Effector memory CD4-positive, alpha-beta T cell (primary cell): ENCODE measurements around the gene SIPA1.

ENCODE experiments used
- DNase-seq, 3 donors: peaks; one replicate each; pipeline ENCODE4 v3.0.0-alpha.2; 2020
- H3K27ac ChIP-seq: 2 replicates; pipeline ENCODE4 v1.7.0; 2013; ENCODE audit warnings: mild to moderate bottlenecking, low read length, moderate library complexity; ENCODE audit not compliant: insufficient read depth, poor library complexity, severe bottlenecking
- H3K27me3 ChIP-seq: replicated peaks from 2 replicates; pipeline ENCODE4 v1.7.0; 2013; ENCODE audit warnings: mild to moderate bottlenecking, low read length; ENCODE audit not compliant: insufficient read depth, control insufficient read depth, poor library complexity, severe bottlenecking
- H3K36me3 ChIP-seq: 2 replicates; pipeline ENCODE4 v1.7.0; 2013; ENCODE audit warnings: mild to moderate bottlenecking, low read length, moderate library complexity; ENCODE audit not compliant: control insufficient read depth, insufficient read depth
- H3K4me1 ChIP-seq: 2 replicates; pipeline ENCODE4 v1.7.0; 2013; ENCODE audit warnings: low read length, mild to moderate bottlenecking; ENCODE audit not compliant: control insufficient read depth, insufficient read depth, poor library complexity, severe bottlenecking
- H3K4me3 ChIP-seq: 2 replicates; pipeline ENCODE4 v1.7.0; 2013; ENCODE audit warnings: low read length, low read depth, mild to moderate bottlenecking; ENCODE audit not compliant: insufficient read depth, poor library complexity, severe bottlenecking
- H3K9me3 ChIP-seq: 2 replicates; pipeline ENCODE4 v1.7.0; 2013; ENCODE audit warnings: mild to moderate bottlenecking, low read length, moderate library complexity; ENCODE audit not compliant: control insufficient read depth

The SIPA1 gene

DNA sequence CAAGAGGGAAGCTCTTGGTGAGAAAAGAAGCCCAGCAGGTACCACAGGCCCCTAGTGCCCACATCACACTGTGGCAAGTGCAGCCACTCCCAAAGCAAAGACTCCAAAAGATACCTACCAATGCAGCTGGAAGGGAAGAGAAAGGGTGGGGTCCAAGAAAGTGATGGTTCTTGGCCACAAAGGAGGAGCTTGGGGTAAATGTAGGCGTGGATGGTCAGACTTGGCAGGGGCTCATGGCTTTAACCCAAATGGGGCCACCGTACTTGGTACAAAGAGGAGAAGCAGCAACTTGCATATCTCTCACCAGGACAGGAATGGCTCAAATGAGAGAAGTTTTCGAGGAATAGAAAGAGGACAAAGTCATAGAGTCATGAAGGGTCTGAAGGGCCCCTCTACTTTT, 28.7 kb upstream of the SIPA1 start:
- no peak for DNase-seq
- Histone ChIP-seq H3K4me3 (no peak overlapping the region), H3K27ac (no peak overlapping the region), H3K9me3 (no peaks in the 10 kb centered on the region), H3K36me3 (peaks cover 51% of the 10 kb centered on the region), H3K27me3 (no peaks in the 10 kb centered on the region), H3K4me1 (peaks cover 36% of the 10 kb centered on the region)

DNA sequence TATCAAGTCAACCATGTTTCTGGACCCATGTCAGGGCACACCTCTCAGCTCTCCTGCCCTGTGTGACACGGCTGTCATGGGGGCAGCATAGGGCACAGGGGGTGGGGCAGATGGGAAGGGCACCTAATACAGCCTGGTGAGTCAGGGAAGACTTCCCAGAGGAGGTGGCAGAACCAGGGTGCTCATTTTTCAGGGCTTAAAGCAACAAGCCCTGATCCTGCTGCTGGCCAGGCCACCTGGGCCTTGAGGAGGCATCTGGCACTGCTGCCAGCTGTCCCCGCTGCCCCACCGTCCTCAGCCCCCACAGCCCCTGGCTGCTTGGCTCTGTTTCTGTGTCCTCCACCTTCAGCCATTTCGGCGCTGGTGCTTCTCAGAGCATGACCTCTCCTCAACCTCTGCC, 28.2 kb upstream of the SIPA1 start:
- Histone ChIP-seq H3K4me3 (no peak overlapping the region), H3K27ac (no peak overlapping the region), H3K9me3 (no peaks in the 10 kb centered on the region), H3K36me3 (peaks cover 47% of the 10 kb centered on the region), H3K4me1 (peaks cover 36% of the 10 kb centered on the region), H3K27me3 (no peaks in the 10 kb centered on the region)
- no peak for DNase-seq

DNA sequence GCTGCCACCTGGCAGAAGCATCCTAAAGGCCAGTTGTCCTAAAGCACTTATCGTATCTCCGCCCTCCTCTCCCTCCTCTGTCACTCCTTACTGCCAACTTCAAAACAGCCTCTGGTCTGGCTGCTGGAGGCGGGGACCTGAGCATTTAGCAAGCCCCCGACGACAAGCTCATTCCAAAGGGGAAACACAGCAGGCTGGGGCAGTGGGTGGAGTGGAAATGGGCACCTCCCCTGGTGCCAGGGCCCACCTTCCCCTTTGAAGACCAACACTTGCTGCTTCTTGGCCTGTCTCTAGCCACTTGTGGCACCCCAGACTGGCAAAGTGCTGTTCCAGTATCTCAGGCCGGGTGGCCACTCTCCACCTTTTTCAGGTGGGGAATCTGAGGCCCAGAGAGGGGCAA, 27.5 kb upstream of the SIPA1 start:
- peaks cover 36% of the 10 kb centered on the region for H3K4me1 ChIP-seq
- peaks cover 40% of the 10 kb centered on the region for H3K36me3 ChIP-seq
- no peak overlapping the region for H3K4me3 ChIP-seq

DNA sequence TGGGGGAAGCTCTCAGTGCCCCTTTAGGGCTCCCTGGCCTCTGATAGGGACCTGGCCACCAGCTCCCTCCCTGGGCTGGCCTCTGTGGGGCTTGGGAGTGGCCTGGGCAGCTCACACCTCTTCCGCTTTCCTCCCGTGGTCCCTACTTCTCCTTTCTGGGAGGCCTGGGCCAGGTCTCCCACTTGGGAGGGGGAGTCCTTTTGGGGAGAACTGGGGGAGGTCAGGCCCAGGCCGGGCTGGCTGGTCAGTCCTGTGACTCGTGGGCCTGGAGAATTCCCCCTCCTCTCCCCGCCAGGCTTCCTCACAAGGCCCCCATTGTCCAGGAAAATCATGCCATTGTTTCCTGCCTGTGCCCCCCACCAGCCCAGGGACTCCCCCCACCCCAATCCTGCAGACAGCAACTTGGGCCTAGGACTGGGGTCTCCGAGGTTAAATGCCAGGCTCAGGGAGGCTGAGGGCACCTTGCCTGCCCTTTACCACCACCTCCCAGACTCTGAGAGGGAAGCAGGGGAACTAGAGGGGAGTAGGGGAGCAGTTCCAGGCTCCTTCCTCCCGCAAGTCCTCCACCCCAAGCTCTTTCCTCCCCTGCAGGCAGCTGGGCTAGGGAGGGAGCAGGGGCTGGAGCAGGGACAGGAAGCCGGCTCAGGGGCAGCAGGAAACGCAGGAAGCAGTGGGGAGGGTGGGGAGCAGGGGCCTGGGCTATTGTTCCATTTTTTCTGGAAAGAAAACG, 26.7 kb upstream of the SIPA1 start:
- Histone ChIP-seq H3K4me1 (peaks cover 36% of the 10 kb centered on the region), H3K27me3 (no peaks in the 10 kb centered on the region), H3K27ac (peak overlapping the region; percentile 96), H3K4me3 (peak overlapping the region; percentile 31), H3K36me3 (peaks cover 33% of the 10 kb centered on the region), H3K9me3 (no peaks in the 10 kb centered on the region)
- DNase-seq: no peak

More for the DNA sequence above, 27.5 kb upstream of the SIPA1 start:
- H3K9me3 ChIP-seq: no peaks in the 10 kb centered on the region
- no peaks in the 10 kb centered on the region for H3K27me3 ChIP-seq
- DNase-seq: no peak
- H3K27ac ChIP-seq: peak overlapping the region; percentile 96

DNA sequence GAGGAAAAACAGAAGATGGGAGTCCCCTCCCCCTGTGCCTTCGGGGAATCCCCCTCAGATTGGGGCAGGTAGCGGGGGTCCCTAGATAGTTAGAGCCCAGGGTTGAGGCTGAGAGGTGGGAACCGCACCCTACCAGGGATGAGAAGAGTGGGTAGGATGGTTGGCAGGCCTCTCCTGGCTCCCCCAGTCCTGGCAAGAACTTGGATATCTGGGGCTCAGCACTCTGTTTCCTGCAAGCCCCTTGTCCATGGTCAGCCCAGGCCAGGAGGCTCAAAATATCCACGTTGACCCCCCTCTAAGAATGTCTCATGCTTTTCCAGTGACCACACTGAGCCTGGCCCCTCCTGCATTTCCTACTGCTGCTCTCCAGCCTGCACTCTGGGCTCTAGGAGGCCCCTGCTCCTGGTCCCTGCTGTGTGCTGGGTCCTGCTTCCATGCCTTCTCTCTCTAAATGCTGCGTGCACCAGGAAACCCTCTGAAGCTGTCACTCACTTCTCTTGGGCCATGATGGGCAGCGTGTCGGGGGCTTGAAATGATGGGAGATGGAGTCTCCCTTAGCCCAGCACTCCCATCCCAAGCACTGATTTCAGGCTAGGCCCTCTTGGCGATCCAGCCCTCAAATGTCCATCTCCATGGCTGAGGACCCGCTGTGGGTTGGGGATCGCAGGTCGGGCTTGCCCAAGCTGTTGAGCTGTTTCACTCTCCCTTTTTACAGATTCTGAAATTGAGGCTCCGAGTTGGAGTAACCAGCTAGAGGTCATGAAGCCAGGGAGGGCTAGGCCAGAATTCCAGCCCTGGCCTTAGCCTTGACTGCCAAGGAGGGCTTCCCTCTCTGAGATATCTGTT, 25.9 kb upstream of the SIPA1 start:
- Histone ChIP-seq H3K36me3 (peaks cover 26% of the 10 kb centered on the region), H3K4me1 (peaks cover 44% of the 10 kb centered on the region)

DNA sequence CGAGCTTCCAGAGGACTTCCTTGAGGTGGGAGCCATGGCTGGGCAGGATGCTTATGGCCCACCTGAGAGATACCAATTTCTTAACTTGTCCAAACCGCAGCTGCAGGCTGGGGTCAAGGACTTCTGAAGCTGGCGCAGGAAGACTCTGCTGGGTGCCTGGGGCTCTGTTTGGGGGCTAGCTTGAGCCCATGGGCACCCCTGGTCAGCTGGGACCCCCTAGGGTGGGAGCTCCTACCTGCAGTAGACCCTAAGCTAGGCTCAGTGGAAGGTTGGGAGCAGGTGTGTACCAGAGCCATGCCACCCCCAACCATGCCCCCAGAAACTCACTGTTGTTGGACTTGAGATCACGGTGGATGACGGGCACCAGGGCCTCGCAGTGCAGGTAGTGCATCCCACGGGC, 25.2 kb upstream of the SIPA1 start:
- Histone ChIP-seq H3K36me3 (peaks cover 26% of the 10 kb centered on the region), H3K4me1 (peaks cover 49% of the 10 kb centered on the region), H3K4me3 (peak overlapping the region; percentile 85), H3K27ac (peak overlapping the region; percentile 96), H3K9me3 (no peaks in the 10 kb centered on the region), H3K27me3 (no peaks in the 10 kb centered on the region)
- no peak for DNase-seq

More for the DNA sequence above, 25.9 kb upstream of the SIPA1 start:
- Histone ChIP-seq H3K4me3 (peak overlapping the region; percentile 85), H3K27me3 (no peaks in the 10 kb centered on the region), H3K27ac (peak overlapping the region; percentile 96), H3K9me3 (no peaks in the 10 kb centered on the region)
- DNase-seq: no peak

DNA sequence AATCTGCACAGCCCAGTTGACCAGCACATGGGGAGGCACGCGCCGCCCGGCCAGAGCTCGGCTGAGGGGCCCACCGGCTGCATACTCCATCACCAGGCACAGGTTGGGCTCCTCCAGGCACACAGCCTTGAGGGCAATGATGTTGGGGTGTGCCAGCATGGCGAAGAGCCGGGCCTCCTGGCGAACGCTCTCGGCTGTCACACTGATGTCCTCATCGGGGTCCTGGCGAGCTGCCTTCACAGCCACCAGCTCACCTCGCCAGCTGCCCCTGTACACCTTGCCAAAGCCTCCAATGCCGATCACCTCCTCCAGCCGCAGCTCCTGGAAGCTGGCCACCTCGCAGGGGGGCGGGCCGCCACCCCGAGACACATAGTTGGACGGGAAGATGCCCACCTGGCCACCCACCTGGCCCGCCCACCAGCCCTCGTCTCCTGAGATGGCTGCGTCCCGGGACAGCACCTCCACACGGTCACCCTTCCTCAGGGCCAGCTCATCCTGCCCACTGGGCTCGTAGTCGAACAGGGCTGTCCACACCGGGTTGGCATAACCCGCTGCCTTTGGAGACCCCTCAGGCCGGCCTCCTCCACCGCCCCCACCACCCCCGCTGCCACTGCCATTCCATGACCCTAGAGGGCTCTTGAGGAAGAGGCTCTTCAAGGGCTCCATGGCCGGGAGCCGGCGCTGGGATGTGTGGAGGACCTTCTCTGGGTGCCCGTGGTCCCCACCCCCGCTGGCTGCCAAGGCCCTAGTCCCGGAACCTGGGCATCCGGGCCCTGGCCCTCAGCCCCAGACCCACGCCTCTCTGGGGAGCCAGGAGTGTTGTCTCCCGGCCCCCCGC, 24.6 kb upstream of the SIPA1 start:
- Histone ChIP-seq H3K36me3 (peaks cover 26% of the 10 kb centered on the region), H3K27ac (peak overlapping the region; percentile 96), H3K9me3 (no peaks in the 10 kb centered on the region), H3K27me3 (no peaks in the 10 kb centered on the region), H3K4me1 (peaks cover 49% of the 10 kb centered on the region), H3K4me3 (peak overlapping the region; percentile 85)
- DNase-seq: no peak

DNA sequence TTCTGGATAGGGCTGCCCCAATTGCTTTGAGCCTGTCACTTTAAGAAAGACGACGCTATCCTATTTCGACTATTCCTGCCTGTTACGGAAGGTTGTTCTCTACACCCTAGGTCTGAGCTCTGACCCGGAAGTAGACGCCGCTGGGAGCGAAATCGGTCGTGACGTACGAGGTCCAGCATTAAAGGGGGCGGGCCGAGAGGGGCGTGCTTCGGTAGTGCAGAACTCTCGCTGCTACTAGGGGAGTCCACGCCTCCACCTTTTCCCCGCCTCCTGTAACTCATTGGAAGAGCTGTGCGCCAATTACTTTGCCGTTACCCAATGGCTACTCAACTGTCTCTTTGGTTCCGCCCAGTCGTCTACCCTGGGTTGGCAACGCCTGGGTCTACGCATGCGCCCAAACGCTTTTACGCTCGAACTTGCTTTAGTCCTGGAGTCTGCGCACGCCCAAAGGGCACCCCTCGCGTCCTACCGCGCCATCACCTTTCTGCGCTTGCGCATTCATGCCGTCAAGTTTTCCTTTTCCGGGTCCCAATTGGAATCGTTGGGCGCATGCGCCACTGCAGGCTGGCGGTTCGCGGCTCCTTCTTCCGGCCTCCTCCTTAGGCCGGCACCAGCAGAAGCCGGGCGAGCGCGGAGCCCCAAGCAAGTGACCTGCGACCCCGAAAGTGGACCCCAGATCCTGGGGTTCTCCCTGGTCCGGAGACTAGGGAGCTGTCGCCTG, 22.5 kb upstream of the SIPA1 start, which contains the start of gene PCNX3:
Gene PCNX3, plus strand, starts transcription at position 548 of the 721 bp plus-strand sequence. CDS start 536 bp downstream, outside the sequence.
- Histone ChIP-seq H3K36me3 (peaks cover 34% of the 10 kb centered on the region), H3K9me3 (no peaks in the 10 kb centered on the region), H3K4me3 (peak within 1 kb of the TSS; percentile 85), H3K4me1 (peaks cover 48% of the 10 kb centered on the region), H3K27ac (peak within 1 kb of the TSS; percentile 96), H3K27me3 (no peaks in the 10 kb centered on the region)
- DNase-seq: peak; percentile 100

DNA sequence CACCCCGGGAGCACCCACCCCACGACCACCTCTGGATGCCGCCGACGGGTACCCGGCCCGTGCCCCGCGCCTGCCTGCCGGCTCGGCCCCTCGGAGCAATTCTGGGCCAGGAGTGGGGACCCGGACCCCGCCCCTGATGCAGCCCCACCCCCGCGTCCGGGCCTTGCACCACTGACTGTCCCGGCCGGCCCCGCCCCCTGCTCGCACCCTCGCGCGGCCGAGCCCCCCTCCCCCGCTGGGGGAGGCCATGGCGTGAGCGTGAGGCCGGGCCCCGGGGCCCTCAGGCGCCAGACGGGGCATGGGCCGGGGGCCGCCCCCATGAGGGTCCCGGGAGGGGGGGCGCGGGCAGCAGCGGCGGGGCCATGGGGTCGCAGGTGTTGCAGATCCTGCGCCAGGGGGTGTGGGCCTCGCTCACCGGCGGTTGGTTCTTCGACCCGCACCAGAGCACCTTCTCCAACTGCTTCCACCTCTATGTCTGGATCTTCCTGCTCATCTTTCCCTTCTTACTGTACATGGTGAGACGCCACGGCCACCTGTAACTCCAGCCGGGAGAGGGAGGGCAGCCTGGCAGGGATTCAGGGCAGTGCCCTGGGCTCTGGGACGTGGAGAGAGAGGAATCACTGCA, 21.8 kb upstream of the SIPA1 start:
- Histone ChIP-seq H3K27me3 (no peaks in the 10 kb centered on the region), H3K4me1 (peaks cover 41% of the 10 kb centered on the region), H3K27ac (peak overlapping the region; percentile 86), H3K4me3 (peak overlapping the region; percentile 82), H3K9me3 (no peaks in the 10 kb centered on the region), H3K36me3 (peaks cover 41% of the 10 kb centered on the region)
- DNase-seq: no peak
